Thyroid gland (tissue), 4 donors: ENCODE data around the gene TRMT13.

Experiments used
- CTCF ChIP-seq, 6 experiments: fragments of 200-600 bp in 3 of 6; fragments of 450-650 bp in 3 of 6; sonication (generic) in 3 of 6; IDR thresholded peaks; one replicate each; pipeline ENCODE4 v1.5.1; 2016 to 2019; ENCODE audit warnings: antibody characterized with exemption in 6 of 6, mild to moderate bottlenecking in 2 of 6, inconsistent platforms in 1 of 6, moderate library complexity in 1 of 6
- POLR2A ChIP-seq, 2 donors: fragments of 450-650 bp; IDR thresholded peaks; one replicate each; pipeline ENCODE4 v1.6.1; 2017; ENCODE audit warnings: antibody characterized with exemption in 2 of 2, mild to moderate bottlenecking in 2 of 2, moderate library complexity in 1 of 2

GRCh38 chr1:100130552-100131077 lies 2.3 kb upstream of the TRMT13 start:
- TF ChIP-seq CTCF (IDR thresholded peaks at IDR 0.05) (no peak), POLR2A (IDR thresholded peaks at IDR 0.05) (no peak)
